HEK293 (cell line): ENCODE results near the gene DLGAP4.

ENCODE experiments used
- CTCF ChIA-PET: fragments of 350-600 bp; formaldehyde crosslinking; extraction: SDS; loops from one replicate; lab custom pipeline; 2021; ENCODE audit warnings: antibody characterized with exemption; lab: Yijun Ruan, JAX
- POLR2A ChIA-PET: fragments of 300-600 bp; formaldehyde crosslinking; extraction: SDS; loops from one replicate; lab custom pipeline; 2020; ENCODE audit warnings: antibody characterized with exemption, inconsistent platforms; lab: Yijun Ruan, JAX
- H3K27ac ChIP-seq: fragments of 200-500 bp; sonication (Bioruptor generic); 2 replicates; pipeline ENCODE4 v1.5.1; 2014; ENCODE audit warnings: low read depth, low read length, control low read depth, inconsistent platforms; ENCODE audit errors: extremely low read depth
- H3K36me3 ChIP-seq, 2 experiments: fragments of 200-500 bp in 1 of 2; sonication (Bioruptor generic) in 1 of 2; 1 replicate in 1 of 2; 2 replicates in 1 of 2; pipeline ENCODE4 v1.5.1; 2014 to 2017; ENCODE audit warnings: inconsistent platforms in 2 of 2, low read length in 2 of 2; ENCODE audit not compliant: control insufficient read depth in 2 of 2, insufficient read depth in 1 of 2
- H3K4me1 ChIP-seq: fragments of 200-500 bp; sonication (Bioruptor generic); 2 replicates; pipeline ENCODE4 v1.5.1; 2014; ENCODE audit warnings: mild to moderate bottlenecking, low read length, inconsistent platforms; ENCODE audit not compliant: control insufficient read depth, insufficient read depth
- H3K4me3 ChIP-seq: 2 replicates; pipeline ENCODE4 v1.5.1; 2011; ENCODE audit warnings: low read depth, mild to moderate bottlenecking, control low read depth, low read length, moderate library complexity
- H3K9me3 ChIP-seq: fragments of 200-500 bp; sonication (Bioruptor generic); 2 replicates; pipeline ENCODE4 v1.5.1; 2014; ENCODE audit warnings: low read depth, low read length, inconsistent platforms; ENCODE audit not compliant: control insufficient read depth, insufficient read depth
- EGR2 ChIP-seq: fragments of 450-650 bp; formaldehyde crosslinking; IDR thresholded peaks from 2 replicates; pipeline ENCODE4 v1.5.1; 2016; ENCODE audit warnings: low read depth, missing biosample characterization, missing genetic modification characterization
- GLIS1 ChIP-seq: fragments of 450-650 bp; formaldehyde crosslinking; IDR thresholded peaks from 2 replicates; pipeline ENCODE4 v1.5.1; 2016; ENCODE audit warnings: missing biosample characterization, missing genetic modification characterization
- GLIS2 ChIP-seq: fragments of 450-650 bp; formaldehyde crosslinking; IDR thresholded peaks from 2 replicates; pipeline ENCODE4 v1.5.1; 2016; ENCODE audit warnings: missing biosample characterization, missing genetic modification characterization
- KLF16 ChIP-seq: fragments of 450-650 bp; formaldehyde crosslinking; IDR thresholded peaks from 2 replicates; pipeline ENCODE4 v1.5.1; 2017; ENCODE audit warnings: missing biosample characterization, missing genetic modification characterization
- SETDB1 ChIP-seq: IDR thresholded peaks from one replicate; pipeline ENCODE4 v1.6.1; 2017; ENCODE audit warnings: mild to moderate bottlenecking, low read length, moderate library complexity, mixed read lengths; ENCODE audit not compliant: insufficient read length
- SP2 ChIP-seq: fragments of 450-650 bp; formaldehyde crosslinking; IDR thresholded peaks from 2 replicates; pipeline ENCODE4 v1.5.1; 2016; ENCODE audit warnings: missing biosample characterization, missing genetic modification characterization
- ZBTB8A ChIP-seq: fragments of 450-650 bp; formaldehyde crosslinking; IDR thresholded peaks from 2 replicates; pipeline ENCODE4 v1.5.1; 2016; ENCODE audit warnings: missing biosample characterization, missing genetic modification characterization
- ZFHX2 ChIP-seq: fragments of 450-650 bp; formaldehyde crosslinking; conservative IDR thresholded peaks from 2 replicates; pipeline ENCODE4 v1.5.1; 2016; ENCODE audit warnings: missing biosample characterization, missing genetic modification characterization
- ZNF24 ChIP-seq: fragments of 450-650 bp; formaldehyde crosslinking; IDR thresholded peaks from 2 replicates; pipeline ENCODE4 v1.5.1; 2016; ENCODE audit warnings: missing biosample characterization, missing genetic modification characterization
- ZNF555 ChIP-seq: fragments of 450-650 bp; formaldehyde crosslinking; conservative IDR thresholded peaks from 2 replicates; pipeline ENCODE4 v1.5.1; 2017; ENCODE audit warnings: missing biosample characterization, mild to moderate bottlenecking, missing genetic modification characterization, inconsistent platforms
- ZNF600 ChIP-seq: fragments of 450-650 bp; formaldehyde crosslinking; IDR thresholded peaks from 2 replicates; pipeline ENCODE4 v1.5.1; 2016; ENCODE audit warnings: missing biosample characterization, missing genetic modification characterization
- TF ChIP-seq, protein P1 (sequence below): fragments of 450-650 bp; formaldehyde crosslinking; IDR thresholded peaks from 2 replicates; pipeline ENCODE4 v1.5.1; 2017; ENCODE audit warnings: missing biosample characterization, missing genetic modification characterization
- TF ChIP-seq, protein P2 (sequence below): fragments of 450-650 bp; formaldehyde crosslinking; IDR thresholded peaks from 2 replicates; pipeline ENCODE4 v1.5.1; 2016; ENCODE audit warnings: missing biosample characterization, missing genetic modification characterization
- TF ChIP-seq, protein P3 (sequence below): fragments of 450-650 bp; formaldehyde crosslinking; IDR thresholded peaks from 2 replicates; pipeline ENCODE4 v1.5.1; 2016; ENCODE audit warnings: missing biosample characterization, missing genetic modification characterization

Gene DLGAP4

DNA sequence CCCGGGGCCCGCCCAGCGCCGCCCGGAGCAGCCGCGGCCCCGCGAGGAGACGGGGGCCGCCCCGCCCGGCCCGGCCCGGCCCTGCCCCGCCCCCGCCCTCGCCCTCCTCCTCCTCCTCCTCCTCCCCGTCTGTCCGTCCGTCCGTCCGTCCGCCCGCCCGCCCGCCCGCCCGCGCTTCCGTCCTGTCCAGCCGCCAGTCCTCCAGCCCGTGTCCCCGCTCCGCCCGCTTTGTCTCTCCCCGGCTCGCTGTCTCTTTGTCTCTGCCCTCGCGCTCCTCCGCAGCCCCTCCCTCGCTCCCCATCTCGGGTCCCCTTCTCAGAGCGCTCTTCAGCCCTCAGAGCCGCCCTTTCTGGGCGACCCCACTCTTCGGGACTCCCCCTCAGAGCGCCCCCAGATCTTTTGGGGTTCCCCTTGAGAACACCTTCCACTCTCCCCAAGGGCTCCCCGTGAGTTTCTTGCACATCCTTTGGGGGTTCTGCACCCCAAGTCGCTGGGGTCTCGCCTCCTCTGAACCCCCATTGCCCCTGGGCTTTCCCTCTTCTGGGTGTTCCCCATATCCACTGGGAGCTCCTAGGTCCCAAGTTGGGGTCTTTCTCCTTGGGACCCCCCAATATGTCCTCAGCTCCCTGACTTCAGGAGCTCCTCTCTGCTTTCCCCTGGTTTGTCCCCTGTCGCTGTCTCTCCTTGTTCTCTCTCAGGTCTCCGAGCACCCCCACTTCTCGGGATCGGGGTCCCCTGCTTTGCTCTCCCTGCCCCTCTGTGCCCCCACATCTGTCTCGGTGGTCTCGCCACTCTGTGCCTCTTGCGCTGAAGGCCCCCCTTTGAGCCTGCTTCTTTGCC, 155.7 kb downstream of the DLGAP4 start (continued):
- TF ChIP-seq, protein P1, sequence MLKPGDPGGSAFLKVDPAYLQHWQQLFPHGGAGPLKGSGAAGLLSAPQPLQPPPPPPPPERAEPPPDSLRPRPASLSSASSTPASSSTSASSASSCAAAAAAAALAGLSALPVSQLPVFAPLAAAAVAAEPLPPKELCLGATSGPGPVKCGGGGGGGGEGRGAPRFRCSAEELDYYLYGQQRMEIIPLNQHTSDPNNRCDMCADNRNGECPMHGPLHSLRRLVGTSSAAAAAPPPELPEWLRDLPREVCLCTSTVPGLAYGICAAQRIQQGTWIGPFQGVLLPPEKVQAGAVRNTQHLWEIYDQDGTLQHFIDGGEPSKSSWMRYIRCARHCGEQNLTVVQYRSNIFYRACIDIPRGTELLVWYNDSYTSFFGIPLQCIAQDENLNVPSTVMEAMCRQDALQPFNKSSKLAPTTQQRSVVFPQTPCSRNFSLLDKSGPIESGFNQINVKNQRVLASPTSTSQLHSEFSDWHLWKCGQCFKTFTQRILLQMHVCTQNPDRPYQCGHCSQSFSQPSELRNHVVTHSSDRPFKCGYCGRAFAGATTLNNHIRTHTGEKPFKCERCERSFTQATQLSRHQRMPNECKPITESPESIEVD (tag by site-specific recombination): no peak
- TF ChIP-seq SETDB1: no peak

DNA sequence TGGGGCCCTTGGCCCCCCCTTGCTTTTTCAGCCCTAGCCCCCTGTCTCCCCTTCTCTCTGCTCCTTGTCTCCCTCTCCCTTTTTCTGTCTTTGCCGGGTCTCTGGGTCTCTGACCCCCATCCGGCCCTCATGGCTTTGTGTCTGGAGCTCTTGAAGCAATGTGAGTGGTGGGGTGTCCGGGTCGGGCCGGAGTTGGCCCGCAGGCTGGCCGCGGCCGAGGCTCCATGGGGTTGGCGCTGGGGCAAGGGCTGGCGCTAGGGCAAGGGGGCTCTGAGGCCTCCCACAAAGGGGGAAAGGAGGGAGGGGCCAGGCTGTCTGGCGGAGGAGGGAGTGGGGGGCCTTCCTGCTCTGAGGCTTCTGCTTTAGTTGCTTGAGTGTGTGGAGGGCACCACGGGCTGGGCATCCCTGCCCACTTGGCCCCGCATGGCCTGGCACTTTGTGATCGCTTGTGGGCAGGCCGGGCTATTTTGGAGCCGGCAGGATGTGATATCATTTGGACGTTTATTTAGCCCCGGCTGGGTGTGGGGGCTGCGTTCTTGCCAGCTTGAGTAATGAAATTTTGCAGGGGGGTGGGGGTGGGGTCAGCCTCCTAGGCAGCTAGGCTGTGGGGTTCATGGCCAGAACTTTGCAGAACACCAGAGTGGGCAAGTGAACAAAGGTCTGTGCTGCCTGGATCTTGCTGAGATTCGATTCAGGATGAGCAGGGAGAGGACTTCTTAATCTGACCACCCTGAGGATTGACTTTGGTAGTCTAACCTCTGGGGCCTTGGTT, 156.5 kb downstream of the DLGAP4 start:
- Histone ChIP-seq H3K4me1 (peaks cover 25% of the 10 kb centered on the region), H3K9me3 (no peaks in the 10 kb centered on the region), H3K4me3 (peak overlapping the region; percentile 58), H3K27ac (peak overlapping the region; percentile 37; the same call in 1 of the 2 replicates), H3K36me3 (no peaks in the 10 kb centered on the region)
- TF ChIP-seq, protein P2, sequence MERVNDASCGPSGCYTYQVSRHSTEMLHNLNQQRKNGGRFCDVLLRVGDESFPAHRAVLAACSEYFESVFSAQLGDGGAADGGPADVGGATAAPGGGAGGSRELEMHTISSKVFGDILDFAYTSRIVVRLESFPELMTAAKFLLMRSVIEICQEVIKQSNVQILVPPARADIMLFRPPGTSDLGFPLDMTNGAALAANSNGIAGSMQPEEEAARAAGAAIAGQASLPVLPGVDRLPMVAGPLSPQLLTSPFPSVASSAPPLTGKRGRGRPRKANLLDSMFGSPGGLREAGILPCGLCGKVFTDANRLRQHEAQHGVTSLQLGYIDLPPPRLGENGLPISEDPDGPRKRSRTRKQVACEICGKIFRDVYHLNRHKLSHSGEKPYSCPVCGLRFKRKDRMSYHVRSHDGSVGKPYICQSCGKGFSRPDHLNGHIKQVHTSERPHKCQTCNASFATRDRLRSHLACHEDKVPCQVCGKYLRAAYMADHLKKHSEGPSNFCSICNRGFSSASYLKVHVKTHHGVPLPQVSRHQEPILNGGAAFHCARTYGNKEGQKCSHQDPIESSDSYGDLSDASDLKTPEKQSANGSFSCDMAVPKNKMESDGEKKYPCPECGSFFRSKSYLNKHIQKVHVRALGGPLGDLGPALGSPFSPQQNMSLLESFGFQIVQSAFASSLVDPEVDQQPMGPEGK: 0 out of 2 replicates have a peak, but pooled peaks have one; percentile 18
- peak; percentile 61 for TF ChIP-seq ZFHX2
- no peak for TF ChIP-seq ZNF555 (tag by site-specific recombination)
- no peak for TF ChIP-seq KLF16 (tag by site-specific recombination)
- TF ChIP-seq GLIS2 (tag by site-specific recombination): peak; percentile 38
- peak; percentile 26 for TF ChIP-seq SP2 (tag by site-specific recombination)
- TF ChIP-seq EGR2 (tag by site-specific recombination): peak; percentile 55; the same call in 1 of the 2 replicates
- TF ChIP-seq GLIS1 (tag by site-specific recombination): peak; percentile 87
- TF ChIP-seq ZNF600: peak; percentile 54
- TF ChIP-seq, protein P3, sequence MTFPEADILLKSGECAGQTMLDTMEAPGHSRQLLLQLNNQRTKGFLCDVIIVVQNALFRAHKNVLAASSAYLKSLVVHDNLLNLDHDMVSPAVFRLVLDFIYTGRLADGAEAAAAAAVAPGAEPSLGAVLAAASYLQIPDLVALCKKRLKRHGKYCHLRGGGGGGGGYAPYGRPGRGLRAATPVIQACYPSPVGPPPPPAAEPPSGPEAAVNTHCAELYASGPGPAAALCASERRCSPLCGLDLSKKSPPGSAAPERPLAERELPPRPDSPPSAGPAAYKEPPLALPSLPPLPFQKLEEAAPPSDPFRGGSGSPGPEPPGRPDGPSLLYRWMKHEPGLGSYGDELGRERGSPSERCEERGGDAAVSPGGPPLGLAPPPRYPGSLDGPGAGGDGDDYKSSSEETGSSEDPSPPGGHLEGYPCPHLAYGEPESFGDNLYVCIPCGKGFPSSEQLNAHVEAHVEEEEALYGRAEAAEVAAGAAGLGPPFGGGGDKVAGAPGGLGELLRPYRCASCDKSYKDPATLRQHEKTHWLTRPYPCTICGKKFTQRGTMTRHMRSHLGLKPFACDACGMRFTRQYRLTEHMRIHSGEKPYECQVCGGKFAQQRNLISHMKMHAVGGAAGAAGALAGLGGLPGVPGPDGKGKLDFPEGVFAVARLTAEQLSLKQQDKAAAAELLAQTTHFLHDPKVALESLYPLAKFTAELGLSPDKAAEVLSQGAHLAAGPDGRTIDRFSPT: peak; percentile 93
- peak; percentile 19; the same call in 1 of the 2 replicates for TF ChIP-seq ZBTB8A (tag by site-specific recombination)
- no peak for TF ChIP-seq ZNF24 (tag by site-specific recombination)
- ChIA-PET CTCF (interaction anchor here (0.7 to 1.1 kb wide), 2 partner anchors 24 to 121 kb away, joined by 3 read pairs; no protein-coding TSS in a partner anchor), POLR2A (no interaction called here)
